Cardiac muscle cell (in vitro differentiated cells and primary cell): ENCODE results near the gene SLC24A4. TPM values are rescaled to one million over a fixed set of nuclear protein-coding genes. Genes with fewer than 3 reads are reported as not detected.

ENCODE experiments used
- DNase-seq, 2 donors: peaks; one replicate each; pipeline versions ENCODE4 v3.0.0 to v3.0.0-alpha.2; 2010 to 2017; ENCODE audit warnings: low read depth in 1 of 2, low spot score in 1 of 2
- H3K27ac ChIP-seq: fragments of 200-600 bp; sonication (generic); 2 replicates; pipeline ENCODE4 v1.5.1; 2016
- H3K27me3 ChIP-seq: fragments of 200-600 bp; sonication (generic); 2 replicates; pipeline ENCODE4 v1.6.0; 2016; ENCODE audit warnings: control low read depth
- H3K36me3 ChIP-seq: fragments of 200-600 bp; sonication (generic); 2 replicates; pipeline ENCODE4 v1.5.1; 2016; ENCODE audit warnings: control low read depth
- H3K4me1 ChIP-seq: fragments of 200-600 bp; sonication (generic); 2 replicates; pipeline ENCODE4 v1.8.1; 2017; ENCODE audit warnings: low read depth, mild to moderate bottlenecking, mixed run types
- H3K4me3 ChIP-seq: fragments of 200-600 bp; sonication (generic); 2 replicates; pipeline ENCODE4 v1.5.1; 2016; ENCODE audit warnings: mild to moderate bottlenecking
- H3K9me3 ChIP-seq: fragments of 200-600 bp; sonication (generic); 2 replicates; pipeline ENCODE4 v1.5.1; 2017; ENCODE audit warnings: low read depth, mild to moderate bottlenecking, control low read depth
- CTCF ChIP-seq: IDR thresholded peaks from 2 replicates; pipeline ENCODE4 v1.5.1; 2012; ENCODE audit warnings: low read depth, mild to moderate bottlenecking, low read length
- polyA plus RNA-seq: library from polyadenylated mRNA; unstranded; fragments of >200 nt; fragmentation: Nextera tagmentation; extraction: Ambion mirVana; gene quantifications from 2 replicates; pipeline ENCODE4 v1.2.1, GENCODE V29; 2016
- total RNA-seq: library from RNA; depleted of rRNA; stranded (reverse); fragments of >200 nt; gene quantifications from 2 replicates; pipeline ENCODE4 v1.2.3, GENCODE V29; 2016

The SLC24A4 gene
- total and polyA plus RNA-seq, 2 experiments from 2014 or later = 0.07 to 0.09 TPM

DNA sequence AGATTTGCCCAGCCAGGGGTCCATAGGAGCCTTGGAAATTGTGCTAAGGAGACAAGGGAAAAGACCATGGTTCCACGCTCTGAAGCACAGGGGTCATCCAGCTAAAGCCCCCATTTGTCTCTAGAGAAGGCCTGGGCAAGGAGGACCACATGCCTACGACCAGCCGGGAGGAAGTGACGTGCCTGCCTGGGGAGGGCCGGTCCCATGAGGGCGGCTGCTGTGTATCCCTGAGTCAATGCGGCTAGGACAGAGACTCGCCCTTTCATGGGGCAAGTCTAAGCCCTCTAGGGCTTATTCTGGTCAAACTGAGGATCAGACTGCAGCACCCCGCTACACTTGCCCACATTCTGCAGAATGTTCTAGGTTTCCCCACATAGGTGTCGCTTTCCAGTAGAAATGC lies 170.1 kb downstream of the SLC24A4 start:
- H3K9me3 ChIP-seq = no peaks in the 10 kb centered on the region
- no peaks in the 10 kb centered on the region for H3K27me3 ChIP-seq
- H3K4me3 ChIP-seq = no peak overlapping the region
- TF ChIP-seq CTCF = no peak
- H3K36me3 ChIP-seq = no peaks in the 10 kb centered on the region
- H3K27ac ChIP-seq = no peak overlapping the region
- no peak for DNase-seq
- no peaks in the 10 kb centered on the region for H3K4me1 ChIP-seq

DNA sequence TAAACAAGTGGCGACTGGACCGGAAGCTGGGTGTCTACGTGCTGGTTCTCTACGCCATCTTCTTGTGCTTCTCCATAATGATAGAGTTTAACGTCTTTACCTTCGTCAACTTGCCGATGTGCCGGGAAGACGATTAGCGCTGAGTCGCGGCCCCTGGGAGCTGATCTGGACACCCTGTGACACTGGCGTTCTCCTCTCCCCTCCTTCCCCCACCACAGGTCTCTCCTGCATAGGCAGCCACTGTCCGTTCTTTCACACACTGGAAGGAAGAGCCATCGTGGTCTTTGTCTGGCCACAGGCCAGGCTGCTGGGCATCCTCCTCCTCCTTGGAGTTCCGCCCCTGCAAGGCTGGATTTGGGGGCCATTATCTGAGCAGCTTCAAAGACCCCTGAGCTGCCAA lies 170.5 kb downstream of the SLC24A4 start:
- no peak overlapping the region for H3K4me3 ChIP-seq
- H3K4me1 ChIP-seq = no peaks in the 10 kb centered on the region
- H3K36me3 ChIP-seq = no peaks in the 10 kb centered on the region
- H3K27me3 ChIP-seq = no peaks in the 10 kb centered on the region
- H3K9me3 ChIP-seq = no peaks in the 10 kb centered on the region
- no peak for DNase-seq
- H3K27ac ChIP-seq = no peak overlapping the region
- TF ChIP-seq CTCF = no peak

DNA sequence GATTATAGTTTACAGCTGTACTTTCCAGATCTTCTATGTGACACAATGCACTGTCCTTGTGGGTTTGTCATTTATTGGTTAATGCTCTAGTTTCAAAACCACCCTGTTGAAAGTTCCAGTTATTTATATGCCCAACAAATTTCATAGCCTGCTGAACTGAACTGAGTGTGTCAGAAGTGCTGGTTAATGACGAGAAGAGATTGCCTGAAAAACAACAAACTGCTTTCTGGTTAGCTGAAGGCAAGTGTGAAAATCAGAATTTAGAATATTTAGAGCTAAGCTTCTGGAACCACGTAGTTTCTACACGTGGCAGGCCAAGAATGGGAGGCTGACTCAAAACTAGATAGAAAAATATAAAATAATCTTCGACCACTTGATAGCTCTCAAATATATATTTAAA lies 171.5 kb downstream of the SLC24A4 start:
- Histone ChIP-seq H3K4me1 (no peaks in the 10 kb centered on the region), H3K27ac (no peak overlapping the region), H3K36me3 (no peaks in the 10 kb centered on the region), H3K9me3 (no peaks in the 10 kb centered on the region), H3K27me3 (no peaks in the 10 kb centered on the region), H3K4me3 (no peak overlapping the region)
- no peak for DNase-seq
- no peak for TF ChIP-seq CTCF

DNA sequence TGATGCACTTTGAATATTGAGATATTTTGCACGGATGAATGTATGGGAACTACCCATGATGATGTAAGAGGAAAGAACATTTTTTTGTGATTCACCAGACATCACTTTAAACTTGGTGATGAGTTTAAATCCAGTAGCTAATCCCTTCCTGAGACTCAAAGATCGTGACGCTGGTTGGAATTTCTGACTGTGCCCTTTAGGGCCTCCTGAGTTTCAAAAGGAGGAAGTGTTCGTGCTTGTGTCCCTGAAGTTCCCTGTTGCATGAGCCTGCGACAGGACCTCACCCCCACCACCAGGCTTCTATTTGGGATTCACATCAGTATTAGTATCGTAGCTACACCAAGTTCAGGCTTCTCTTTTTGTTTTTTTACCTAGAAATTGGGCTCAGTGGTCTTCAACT lies 172.1 kb downstream of the SLC24A4 start:
- no peaks in the 10 kb centered on the region for H3K27me3 ChIP-seq
- no peaks in the 10 kb centered on the region for H3K9me3 ChIP-seq
- peak in 1 of 2 donors; percentile 50 for DNase-seq
- no peak overlapping the region for H3K27ac ChIP-seq
- no peak for TF ChIP-seq CTCF
- H3K36me3 ChIP-seq = no peaks in the 10 kb centered on the region
- H3K4me3 ChIP-seq = no peak overlapping the region
- H3K4me1 ChIP-seq = no peaks in the 10 kb centered on the region

- DNase-seq = no peak
- Histone ChIP-seq H3K4me3 (no peak overlapping the region), H3K27ac (no peak overlapping the region), H3K9me3 (no peaks in the 10 kb centered on the region), H3K36me3 (no peaks in the 10 kb centered on the region), H3K4me1 (no peaks in the 10 kb centered on the region), H3K27me3 (no peaks in the 10 kb centered on the region)
- no peak for TF ChIP-seq CTCF
Measured at GRCh38 chr14:92496191-92496857, 173.4 kb downstream of the SLC24A4 start.

DNA sequence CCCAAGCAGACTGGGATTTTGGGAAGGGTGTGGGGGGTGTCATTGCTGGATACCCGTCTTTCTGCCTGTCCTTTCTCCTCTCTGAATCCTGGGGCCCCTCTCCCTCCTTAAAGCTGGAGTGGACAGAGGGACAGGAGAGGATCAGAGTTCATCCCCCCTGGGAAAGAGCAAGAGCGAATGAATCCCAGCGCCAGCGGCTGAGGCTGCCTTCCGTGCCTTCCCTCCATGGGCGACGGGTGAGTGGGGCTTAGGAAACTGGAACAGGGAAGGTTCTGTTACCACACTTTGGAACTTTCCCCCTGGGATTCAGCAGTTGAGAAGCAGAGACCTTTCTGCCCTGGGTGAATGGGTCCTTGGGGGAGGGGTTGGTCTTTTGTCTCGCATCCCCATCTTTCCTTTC lies 174.4 kb downstream of the SLC24A4 start:
- Histone ChIP-seq H3K4me1 (no peaks in the 10 kb centered on the region), H3K9me3 (no peaks in the 10 kb centered on the region), H3K27ac (no peak overlapping the region), H3K36me3 (no peaks in the 10 kb centered on the region), H3K4me3 (no peak overlapping the region), H3K27me3 (no peaks in the 10 kb centered on the region)
- no peak for DNase-seq
- TF ChIP-seq CTCF = no peak
